HAP-1 (cell line): Measurements from ENCODE around the gene CACNG7.

Source experiments
- DNase-seq, 2 experiments: peaks; one replicate each; pipeline ENCODE4 v3.0.0-alpha.2; 2016 to 2020; ENCODE audit warnings: low spot score in 2 of 2
- H3K27me3 ChIP-seq: fragments of 250-450 bp; sonication (Bioruptor Pico); 2 replicates; pipeline ENCODE4 v1.5.1; 2020; ENCODE audit warnings: low read depth, mild to moderate bottlenecking, moderate library complexity
- H3K36me3 ChIP-seq: fragments of 250-450 bp; sonication (Bioruptor Pico); replicated peaks from 2 replicates; pipeline ENCODE4 v1.5.1; 2020; ENCODE audit warnings: mild to moderate bottlenecking
- H3K4me1 ChIP-seq: fragments of 250-450 bp; sonication (Bioruptor Pico); 2 replicates; pipeline ENCODE4 v1.5.1; 2020; ENCODE audit warnings: mild to moderate bottlenecking
- H3K4me3 ChIP-seq: fragments of 250-450 bp; sonication (Bioruptor Pico); 2 replicates; pipeline ENCODE4 v1.5.1; 2020; ENCODE audit warnings: mild to moderate bottlenecking, moderate library complexity
- H3K9me3 ChIP-seq: fragments of 250-450 bp; sonication (Bioruptor Pico); 2 replicates; pipeline ENCODE4 v1.5.1; 2020; ENCODE audit warnings: mild to moderate bottlenecking, moderate library complexity
- in situ Hi-C: fragments of 300-500 bp; cut with MboI; formaldehyde crosslinking; loops from 3 replicates; pipeline ENCODE4 v1.14.3; 2020; ENCODE audit warnings: low sequenced_read_pairs, inconsistent platforms, mixed read lengths

The CACNG7 gene

DNA sequence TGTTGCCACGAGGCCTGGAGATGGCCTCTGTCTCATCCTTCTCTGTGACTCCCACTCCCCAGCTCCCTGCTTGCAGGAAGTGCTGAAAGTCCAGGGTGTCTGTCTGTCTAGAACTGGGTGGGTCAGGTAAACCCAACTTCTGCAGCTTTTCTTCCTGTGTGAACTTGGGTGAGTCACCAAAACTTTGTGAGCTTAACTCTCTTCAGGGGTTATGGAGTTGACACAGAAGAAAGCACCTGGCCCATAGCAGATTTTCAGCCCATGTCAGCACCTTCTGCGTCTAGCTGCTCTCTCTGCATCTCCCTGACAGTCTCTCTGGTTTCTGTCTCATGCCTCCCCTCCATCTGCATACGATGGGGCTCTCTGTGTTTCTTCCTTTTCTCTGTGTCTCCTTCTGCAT lies 4.2 kb upstream of the CACNG7 start:
- DNase-seq: no peak
- Histone ChIP-seq H3K4me3 (no peak overlapping the region), H3K36me3 (no peaks in the 10 kb centered on the region), H3K27me3 (peaks cover 10% of the 10 kb centered on the region), H3K4me1 (no peaks in the 10 kb centered on the region), H3K9me3 (no peaks in the 10 kb centered on the region)
- in situ Hi-C loops: no loop called here

DNA sequence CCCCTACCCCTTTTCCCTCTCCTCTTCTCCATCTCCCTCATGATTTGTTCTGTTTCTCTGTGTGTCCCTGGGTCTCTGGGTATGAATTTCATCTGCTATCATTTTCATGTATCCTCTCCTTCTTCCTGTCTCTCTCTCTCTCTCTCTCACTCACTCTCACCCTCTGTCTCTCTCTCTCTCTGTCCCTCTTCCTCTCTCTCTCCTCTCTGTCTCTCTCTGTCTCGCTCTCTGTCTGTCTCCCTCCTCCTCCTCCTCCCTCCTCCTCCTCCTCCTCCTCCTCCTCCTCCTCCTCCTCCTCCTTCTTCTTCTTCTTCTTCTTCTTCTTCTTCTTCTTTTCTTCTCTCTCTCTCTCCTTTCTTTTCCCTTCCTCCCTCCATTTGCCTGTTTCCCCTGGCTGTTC lies 3.3 kb upstream of the CACNG7 start:
- H3K4me1 ChIP-seq: no peaks in the 10 kb centered on the region
- H3K36me3 ChIP-seq: no peaks in the 10 kb centered on the region
- no peak for DNase-seq
- H3K9me3 ChIP-seq: no peaks in the 10 kb centered on the region
- H3K27me3 ChIP-seq: peaks cover 14% of the 10 kb centered on the region
- in situ Hi-C loops: no loop called here
- H3K4me3 ChIP-seq: no peak overlapping the region

DNA sequence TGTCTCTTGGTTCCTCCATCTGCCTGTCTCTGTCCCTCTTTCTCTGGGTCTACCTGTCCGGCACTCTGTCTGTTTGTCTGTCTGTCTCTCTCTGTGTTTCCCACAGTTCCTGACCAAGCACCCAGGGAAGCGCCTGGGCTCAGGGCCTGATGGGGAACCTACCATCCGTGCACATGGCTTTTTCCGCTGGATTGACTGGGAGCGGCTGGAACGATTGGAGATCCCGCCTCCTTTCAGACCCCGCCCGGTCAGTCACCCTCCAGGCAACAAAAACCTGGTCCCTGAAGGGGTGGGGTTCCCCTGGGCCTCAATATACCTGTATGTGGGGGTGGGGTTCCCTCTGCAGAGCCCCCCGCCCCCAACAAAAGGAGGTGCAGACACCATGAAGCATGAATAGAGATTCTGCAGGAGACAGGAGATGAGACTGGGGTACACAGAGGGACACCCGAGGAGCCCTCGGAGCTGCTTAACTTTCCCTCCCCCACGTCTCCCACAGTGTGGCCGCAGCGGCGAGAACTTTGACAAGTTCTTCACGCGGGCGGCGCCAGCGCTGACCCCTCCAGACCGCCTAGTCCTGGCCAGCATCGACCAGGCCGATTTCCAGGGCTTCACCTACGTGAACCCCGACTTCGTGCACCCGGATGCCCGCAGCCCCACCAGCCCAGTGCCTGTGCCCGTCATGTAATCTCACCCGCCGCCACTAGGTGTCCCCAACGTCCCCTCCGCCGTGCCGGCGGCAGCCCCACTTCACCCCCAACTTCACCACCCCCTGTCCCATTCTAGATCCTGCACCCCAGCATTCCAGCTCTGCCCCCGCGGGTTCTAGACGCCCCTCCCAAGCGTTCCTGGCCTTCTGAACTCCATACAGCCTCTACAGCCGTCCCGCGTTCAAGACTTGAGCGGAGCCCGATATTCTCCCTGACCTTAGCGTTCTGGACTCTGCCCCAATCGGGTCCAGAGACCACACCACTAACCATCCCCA lies 2.6 kb upstream of the CACNG7 start:
- H3K4me3 ChIP-seq: no peak overlapping the region
- no peaks in the 10 kb centered on the region for H3K9me3 ChIP-seq
- in situ Hi-C loops: no loop called here
- H3K4me1 ChIP-seq: no peaks in the 10 kb centered on the region
- H3K27me3 ChIP-seq: peaks cover 14% of the 10 kb centered on the region
- DNase-seq: peak in 1 of 2 experiments; percentile 74
- H3K36me3 ChIP-seq: no peaks in the 10 kb centered on the region

DNA sequence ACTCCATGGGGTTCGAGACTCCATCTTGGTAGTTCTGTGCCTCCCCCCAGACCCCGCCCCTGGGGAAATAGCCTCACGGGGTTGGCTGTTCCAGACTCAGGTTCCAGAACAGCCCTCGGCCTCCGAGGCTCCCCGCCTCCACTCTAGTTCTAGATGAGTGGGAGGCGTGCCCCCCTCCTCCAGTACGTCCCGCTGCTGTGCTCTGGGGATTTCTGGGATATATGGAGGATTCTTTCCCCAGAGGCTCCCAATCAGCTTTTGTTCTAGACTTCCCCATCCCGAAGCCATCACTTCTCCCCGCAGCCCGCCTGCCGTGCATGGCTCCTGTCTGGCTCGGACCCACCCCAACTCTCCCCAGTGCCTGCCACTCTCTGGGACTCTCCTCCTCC lies 1.9 kb upstream of the CACNG7 start:
- no peak for DNase-seq
- Histone ChIP-seq H3K36me3 (no peaks in the 10 kb centered on the region), H3K4me1 (no peaks in the 10 kb centered on the region), H3K27me3 (peaks cover 14% of the 10 kb centered on the region), H3K9me3 (no peaks in the 10 kb centered on the region), H3K4me3 (no peak overlapping the region)
- in situ Hi-C loops: no loop called here

DNA sequence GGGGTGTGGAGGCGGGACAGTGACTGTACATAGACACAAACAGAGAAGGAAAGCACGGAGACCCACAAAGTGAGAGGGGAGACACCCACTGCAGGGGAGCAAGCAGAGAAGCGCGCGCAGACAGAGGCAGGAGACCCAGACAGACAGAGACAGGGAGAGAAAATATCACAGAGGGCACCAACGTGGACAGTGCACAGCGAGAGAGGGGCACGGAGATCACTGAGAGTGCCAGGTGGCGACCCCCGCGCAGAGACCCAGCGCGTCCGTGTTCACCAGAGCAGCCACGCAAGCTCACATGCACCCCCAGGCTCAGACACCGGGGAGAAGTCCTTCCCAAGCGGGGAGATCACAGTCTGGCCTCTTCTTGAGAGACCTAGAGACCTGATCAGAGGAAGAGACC lies 1.4 kb upstream of the CACNG7 start:
- Histone ChIP-seq H3K27me3 (peaks cover 14% of the 10 kb centered on the region), H3K9me3 (no peaks in the 10 kb centered on the region), H3K4me3 (peak overlapping the region; percentile 25), H3K4me1 (no peaks in the 10 kb centered on the region), H3K36me3 (no peaks in the 10 kb centered on the region)
- DNase-seq: no peak
- in situ Hi-C loops: no loop called here

DNA sequence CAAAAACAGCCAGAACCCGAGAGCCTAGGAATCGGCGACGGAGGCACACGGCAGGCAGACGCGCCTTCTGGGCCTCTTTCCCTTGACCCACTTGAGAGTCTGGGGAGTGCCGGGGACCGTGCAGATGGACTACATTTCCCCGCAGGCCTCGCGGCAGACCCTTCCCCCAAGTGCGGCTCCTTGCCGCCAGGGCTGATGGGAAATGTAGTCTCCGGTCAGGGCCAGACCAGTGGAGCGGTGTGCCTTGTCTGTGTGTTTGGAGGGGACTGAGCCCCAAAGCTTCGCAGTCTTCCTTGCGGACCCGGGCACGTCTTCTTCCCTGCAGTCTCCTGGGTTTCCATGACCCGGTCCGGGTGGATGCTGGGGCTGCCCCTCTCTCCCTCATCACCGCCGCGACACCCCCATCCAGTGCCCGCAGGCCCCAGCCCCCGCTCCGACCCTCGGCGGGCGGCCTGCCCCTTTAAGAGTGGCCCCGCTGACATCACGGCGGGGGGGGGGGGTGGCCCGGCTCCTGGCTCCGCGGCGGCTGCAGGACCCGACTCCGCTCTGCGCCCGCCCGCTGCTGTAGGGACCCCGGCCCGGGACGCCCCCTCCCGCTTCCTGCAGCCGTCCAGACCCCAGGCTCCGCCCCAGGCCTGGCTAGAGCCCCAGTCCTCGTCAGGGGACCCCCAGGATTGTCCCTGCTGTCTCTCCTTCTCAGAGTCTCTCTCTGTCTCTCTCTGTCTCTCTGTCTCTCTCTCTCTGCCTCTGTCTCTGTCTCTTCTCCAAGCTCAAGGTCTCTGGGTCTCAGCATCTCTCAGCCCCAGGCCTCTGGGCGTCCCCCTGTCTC lies 758 bp upstream of the CACNG7 start:
- Histone ChIP-seq H3K4me1 (no peaks in the 10 kb centered on the region), H3K27me3 (peaks cover 14% of the 10 kb centered on the region), H3K36me3 (no peaks in the 10 kb centered on the region), H3K4me3 (peak overlapping the region; percentile 25), H3K9me3 (no peaks in the 10 kb centered on the region)
- in situ Hi-C loops: no loop called here
- DNase-seq: peak; percentile 59 to 82

DNA sequence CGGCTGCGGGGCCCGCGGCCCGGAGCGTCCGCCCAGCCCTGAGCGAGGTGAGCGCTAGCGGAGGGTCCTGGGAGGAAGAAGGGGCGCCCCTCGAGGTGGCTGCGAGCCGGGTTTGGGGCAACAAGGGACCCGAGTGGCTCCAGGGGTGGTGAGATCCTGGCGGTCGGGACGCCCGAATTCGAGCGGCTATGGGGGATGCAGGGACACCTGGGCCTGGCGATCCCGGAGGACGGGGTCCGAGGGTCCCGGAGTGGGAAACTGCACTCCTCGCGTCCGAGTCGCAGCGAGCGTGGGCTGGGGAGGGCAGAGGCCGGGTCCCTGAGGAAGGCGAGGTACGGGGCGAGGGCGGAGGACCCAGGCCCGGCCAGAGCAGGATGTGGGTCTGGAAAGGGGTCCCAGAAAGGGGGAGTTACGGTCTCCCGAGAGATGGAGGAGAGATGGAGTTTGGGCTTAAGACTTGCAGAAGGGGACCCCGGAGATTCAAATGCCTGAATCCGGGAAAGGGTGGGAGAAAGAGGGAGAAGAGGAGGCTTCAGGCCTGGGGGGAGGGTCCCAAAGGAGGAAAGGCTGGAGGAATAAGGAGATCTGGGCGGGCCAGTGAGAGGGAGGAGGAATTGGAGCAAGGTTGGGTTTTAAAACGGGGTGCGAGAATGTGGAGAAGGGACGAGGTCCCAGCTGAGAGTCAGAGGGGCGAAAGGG lies 542 bp downstream of the CACNG7 start:
- peaks cover 14% of the 10 kb centered on the region for H3K27me3 ChIP-seq
- H3K36me3 ChIP-seq: no peaks in the 10 kb centered on the region
- H3K9me3 ChIP-seq: no peaks in the 10 kb centered on the region
- DNase-seq: no peak
- no peaks in the 10 kb centered on the region for H3K4me1 ChIP-seq
- peak overlapping the region; percentile 42 for H3K4me3 ChIP-seq
- in situ Hi-C loops: no loop called here

DNA sequence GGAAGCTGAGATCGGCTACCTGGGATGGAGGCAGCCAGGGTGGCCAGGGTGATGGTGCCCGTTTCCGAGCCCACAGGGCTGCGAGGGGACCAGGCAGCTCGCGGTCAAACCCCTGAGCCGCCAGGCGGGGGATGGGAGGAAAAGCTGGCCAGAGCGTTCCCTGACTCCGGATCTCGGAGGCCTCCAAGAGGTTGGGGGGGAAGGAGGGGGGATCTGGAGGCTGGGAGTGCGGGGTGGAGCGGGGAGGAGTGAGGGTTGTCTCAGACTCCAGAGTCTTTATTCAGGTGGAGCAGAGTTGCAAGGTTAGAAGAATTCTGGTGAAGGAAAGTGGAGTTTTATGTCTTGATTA lies 1.1 kb downstream of the CACNG7 start:
- no peaks in the 10 kb centered on the region for H3K9me3 ChIP-seq
- no peaks in the 10 kb centered on the region for H3K4me1 ChIP-seq
- in situ Hi-C loops: no loop called here
- H3K36me3 ChIP-seq: no peaks in the 10 kb centered on the region
- DNase-seq: peak in 1 of 2 experiments; percentile 44
- H3K27me3 ChIP-seq: peaks cover 12% of the 10 kb centered on the region
- peak overlapping the region; percentile 42 for H3K4me3 ChIP-seq

DNA sequence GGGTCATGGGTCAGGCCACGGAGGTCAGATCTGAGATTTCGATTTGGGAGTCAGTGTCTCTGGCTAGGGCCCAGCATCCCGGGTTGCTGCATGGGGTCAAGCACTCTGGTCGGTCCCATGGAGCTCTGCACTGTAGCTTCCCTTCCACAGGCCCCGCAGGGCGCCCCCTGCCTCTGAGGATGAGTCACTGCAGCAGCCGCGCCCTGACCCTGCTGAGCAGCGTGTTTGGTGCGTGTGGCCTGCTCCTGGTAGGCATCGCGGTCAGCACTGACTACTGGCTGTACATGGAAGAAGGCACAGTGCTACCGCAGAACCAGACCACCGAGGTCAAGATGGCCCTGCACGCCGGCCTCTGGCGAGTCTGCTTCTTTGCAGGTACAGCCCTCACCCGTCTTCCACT lies 3.6 kb downstream of the CACNG7 start:
- in situ Hi-C loops: no loop called here
- no peaks in the 10 kb centered on the region for H3K9me3 ChIP-seq
- no peak overlapping the region for H3K4me3 ChIP-seq
- peak in 1 of 2 experiments; percentile 51 for DNase-seq
- peaks cover 2% of the 10 kb centered on the region; the same call in 1 of the 2 replicates for H3K36me3 ChIP-seq
- H3K4me1 ChIP-seq: no peaks in the 10 kb centered on the region
- H3K27me3 ChIP-seq: peaks cover 12% of the 10 kb centered on the region

DNA sequence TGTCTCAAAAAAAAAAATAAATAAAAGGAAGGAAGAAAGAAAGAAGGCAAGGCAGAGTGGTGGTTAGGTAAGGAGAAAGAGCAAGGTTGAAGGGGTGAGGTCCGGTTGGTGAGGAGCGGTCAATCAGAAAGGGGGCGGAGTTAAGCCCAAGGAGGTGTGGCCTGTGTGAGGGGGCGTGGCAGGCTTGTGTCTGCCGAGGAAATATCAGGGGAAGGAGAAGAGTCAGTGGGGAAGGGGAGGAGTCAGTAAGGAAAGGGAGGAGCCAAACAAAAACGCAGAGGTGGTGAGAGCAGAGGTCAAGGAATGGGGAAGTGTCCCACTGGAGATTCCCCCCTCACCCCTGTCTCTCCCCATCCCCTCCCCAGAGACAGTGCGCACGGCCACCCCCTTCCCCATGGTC lies 5.9 kb downstream of the CACNG7 start:
- in situ Hi-C loops: no loop called here
- no peaks in the 10 kb centered on the region for H3K9me3 ChIP-seq
- H3K4me1 ChIP-seq: no peaks in the 10 kb centered on the region
- H3K36me3 ChIP-seq: peaks cover 2% of the 10 kb centered on the region; the same call in 1 of the 2 replicates
- peak in 1 of 2 experiments; percentile 45 for DNase-seq
- no peak overlapping the region for H3K4me3 ChIP-seq
- peaks cover 4% of the 10 kb centered on the region; the same call in 1 of the 2 replicates for H3K27me3 ChIP-seq

DNA sequence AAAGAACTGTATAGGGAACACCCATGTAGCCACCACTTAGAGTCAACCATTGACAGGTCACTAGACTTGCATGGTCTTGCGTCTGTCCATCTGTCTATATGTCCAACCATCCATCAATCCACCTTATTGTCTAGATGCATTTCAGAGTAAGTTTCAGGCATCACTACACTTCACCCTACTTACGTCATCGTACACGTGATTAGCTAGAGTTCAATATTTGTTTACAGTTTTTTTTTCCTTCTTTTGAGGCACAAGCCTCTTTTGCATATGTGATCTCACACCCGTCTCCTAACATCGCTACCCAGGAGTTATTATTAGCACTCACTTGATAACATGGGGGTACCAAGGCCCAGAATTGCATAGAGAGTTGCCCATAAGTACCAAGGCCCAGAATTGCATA lies 6.9 kb downstream of the CACNG7 start:
- in situ Hi-C loops: no loop called here
- H3K4me1 ChIP-seq: no peaks in the 10 kb centered on the region
- no peaks in the 10 kb centered on the region; the same call in 1 of the 2 replicates for H3K27me3 ChIP-seq
- peaks cover 2% of the 10 kb centered on the region; the same call in 1 of the 2 replicates for H3K36me3 ChIP-seq
- H3K4me3 ChIP-seq: no peak overlapping the region
- no peaks in the 10 kb centered on the region for H3K9me3 ChIP-seq
- no peak for DNase-seq

DNA sequence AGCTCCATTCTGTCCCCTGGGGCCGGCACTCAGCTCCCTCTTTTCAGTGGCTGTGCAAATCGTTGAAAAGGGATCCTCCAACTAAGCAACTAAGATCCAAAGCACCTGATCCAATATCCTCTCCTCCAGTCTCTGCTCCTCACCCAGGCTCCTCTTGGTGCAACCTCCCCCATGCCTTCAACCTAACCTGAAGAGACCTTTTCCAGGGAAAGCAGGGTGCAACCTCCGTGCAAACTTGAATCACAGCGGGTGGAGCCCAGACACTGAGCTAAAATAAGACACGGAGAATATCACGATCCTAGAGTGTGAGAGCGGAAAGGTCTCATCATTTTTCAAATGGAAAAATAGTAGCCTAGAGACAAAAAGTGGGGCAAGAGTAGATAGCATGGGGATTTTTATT lies 8.3 kb downstream of the CACNG7 start:
- no peaks in the 10 kb centered on the region for H3K27me3 ChIP-seq
- H3K4me3 ChIP-seq: no peak overlapping the region
- H3K9me3 ChIP-seq: no peaks in the 10 kb centered on the region
- DNase-seq: no peak
- in situ Hi-C loops: no loop called here
- no peaks in the 10 kb centered on the region for H3K4me1 ChIP-seq
- H3K36me3 ChIP-seq: peaks cover 2% of the 10 kb centered on the region; the same call in 1 of the 2 replicates

DNA sequence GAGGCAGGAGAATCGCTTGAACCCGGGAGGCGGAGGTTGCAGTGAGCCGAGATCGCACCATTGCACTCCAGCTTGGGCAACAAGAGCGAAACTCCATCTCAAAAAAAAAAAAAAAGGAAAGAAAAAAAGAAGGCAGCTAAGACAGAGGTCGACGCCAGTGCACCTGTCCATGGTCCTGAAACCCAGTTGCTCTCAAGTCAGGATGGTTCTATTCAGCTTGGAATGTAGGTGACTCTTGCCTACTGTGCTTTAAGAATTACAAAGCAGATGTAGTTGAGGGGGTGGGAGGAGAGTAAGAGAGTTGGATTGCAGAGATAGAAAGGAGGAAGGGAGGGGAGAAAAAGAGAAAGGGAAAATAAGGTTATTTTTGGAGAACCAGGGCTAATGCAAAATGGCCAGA lies 18.7 kb downstream of the CACNG7 start:
- Histone ChIP-seq H3K9me3 (no peaks in the 10 kb centered on the region), H3K36me3 (no peaks in the 10 kb centered on the region), H3K4me3 (no peak overlapping the region), H3K4me1 (no peaks in the 10 kb centered on the region), H3K27me3 (no peaks in the 10 kb centered on the region)
- in situ Hi-C loops: no loop called here
- DNase-seq: peak in 1 of 2 experiments; percentile 74
